PFSK-1 (cell line): Measurements from ENCODE around the gene POU2AF3.

Experiments
- FOXP2 ChIP-seq: optimal IDR thresholded peaks from 2 replicates; pipeline ENCODE3; 2011; ENCODE audit warnings: borderline replicate concordance, control low read depth, inconsistent platforms; ENCODE audit not compliant: insufficient read depth; ENCODE audit errors: extremely low read length, extremely low read depth
- POLR2AphosphoS5 ChIP-seq: IDR thresholded peaks from 2 replicates; pipeline ENCODE4 v1.6.1; 2012; ENCODE audit warnings: low read depth, mild to moderate bottlenecking, control low read depth, low read length, moderate library complexity
- SIN3A ChIP-seq: IDR thresholded peaks from 2 replicates; pipeline ENCODE4 v1.6.1; 2012; ENCODE audit warnings: mild to moderate bottlenecking, low read length, moderate library complexity, borderline replicate concordance; ENCODE audit not compliant: insufficient read depth
- TAF1 ChIP-seq: IDR thresholded peaks from 2 replicates; pipeline ENCODE4 v1.6.1; 2012; ENCODE audit warnings: low read length, control low read depth, borderline replicate concordance; ENCODE audit not compliant: insufficient read depth
- TF ChIP-seq, protein P1 (sequence below), 2 experiments: IDR thresholded peaks; 2 replicates each; pipeline versions ENCODE4 v1.6.1 to v1.8.0; 2011 to 2012; ENCODE audit warnings: low read depth in 2 of 2, low read length in 2 of 2, control low read depth in 1 of 2, inconsistent platforms in 1 of 2, mild to moderate bottlenecking in 1 of 2, moderate library complexity in 1 of 2; ENCODE audit not compliant: insufficient read depth in 1 of 2

Gene POU2AF3

DNA sequence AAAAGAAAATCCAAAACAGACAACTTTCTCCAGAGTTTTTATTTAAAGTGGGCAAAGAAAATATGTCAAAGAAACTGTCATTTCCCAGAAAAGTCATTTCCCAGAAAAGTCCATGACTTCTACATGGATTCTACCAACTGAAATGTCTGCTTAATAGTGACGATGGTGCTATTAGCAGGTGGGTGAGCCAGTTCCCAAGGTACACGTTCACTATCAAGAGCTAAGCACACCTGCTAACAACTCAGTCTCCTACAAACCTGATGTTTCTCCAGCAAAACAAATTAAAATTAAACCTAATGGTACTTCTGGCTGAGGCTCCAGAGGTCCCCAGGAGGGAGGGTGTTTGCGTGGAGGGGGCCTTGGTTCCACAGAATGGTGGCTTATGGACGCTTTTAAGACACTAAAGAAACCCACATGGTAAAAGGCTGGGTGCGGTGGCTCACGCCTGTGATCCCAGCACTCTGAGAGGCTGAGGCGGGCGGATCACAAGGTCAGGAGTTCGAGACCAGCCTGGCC is 53.9 kb downstream of the POU2AF3 start:
- TF ChIP-seq SIN3A (no peak), FOXP2 (no peak)
- TF ChIP-seq, protein P1, sequence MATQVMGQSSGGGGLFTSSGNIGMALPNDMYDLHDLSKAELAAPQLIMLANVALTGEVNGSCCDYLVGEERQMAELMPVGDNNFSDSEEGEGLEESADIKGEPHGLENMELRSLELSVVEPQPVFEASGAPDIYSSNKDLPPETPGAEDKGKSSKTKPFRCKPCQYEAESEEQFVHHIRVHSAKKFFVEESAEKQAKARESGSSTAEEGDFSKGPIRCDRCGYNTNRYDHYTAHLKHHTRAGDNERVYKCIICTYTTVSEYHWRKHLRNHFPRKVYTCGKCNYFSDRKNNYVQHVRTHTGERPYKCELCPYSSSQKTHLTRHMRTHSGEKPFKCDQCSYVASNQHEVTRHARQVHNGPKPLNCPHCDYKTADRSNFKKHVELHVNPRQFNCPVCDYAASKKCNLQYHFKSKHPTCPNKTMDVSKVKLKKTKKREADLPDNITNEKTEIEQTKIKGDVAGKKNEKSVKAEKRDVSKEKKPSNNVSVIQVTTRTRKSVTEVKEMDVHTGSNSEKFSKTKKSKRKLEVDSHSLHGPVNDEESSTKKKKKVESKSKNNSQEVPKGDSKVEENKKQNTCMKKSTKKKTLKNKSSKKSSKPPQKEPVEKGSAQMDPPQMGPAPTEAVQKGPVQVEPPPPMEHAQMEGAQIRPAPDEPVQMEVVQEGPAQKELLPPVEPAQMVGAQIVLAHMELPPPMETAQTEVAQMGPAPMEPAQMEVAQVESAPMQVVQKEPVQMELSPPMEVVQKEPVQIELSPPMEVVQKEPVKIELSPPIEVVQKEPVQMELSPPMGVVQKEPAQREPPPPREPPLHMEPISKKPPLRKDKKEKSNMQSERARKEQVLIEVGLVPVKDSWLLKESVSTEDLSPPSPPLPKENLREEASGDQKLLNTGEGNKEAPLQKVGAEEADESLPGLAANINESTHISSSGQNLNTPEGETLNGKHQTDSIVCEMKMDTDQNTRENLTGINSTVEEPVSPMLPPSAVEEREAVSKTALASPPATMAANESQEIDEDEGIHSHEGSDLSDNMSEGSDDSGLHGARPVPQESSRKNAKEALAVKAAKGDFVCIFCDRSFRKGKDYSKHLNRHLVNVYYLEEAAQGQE (IDR thresholded peaks at IDR 0.05; ENCODE audit: insufficient read depth in 1 of 2, low read depth in 2 of 2, low read length in 2 of 2) = no peak

DNA sequence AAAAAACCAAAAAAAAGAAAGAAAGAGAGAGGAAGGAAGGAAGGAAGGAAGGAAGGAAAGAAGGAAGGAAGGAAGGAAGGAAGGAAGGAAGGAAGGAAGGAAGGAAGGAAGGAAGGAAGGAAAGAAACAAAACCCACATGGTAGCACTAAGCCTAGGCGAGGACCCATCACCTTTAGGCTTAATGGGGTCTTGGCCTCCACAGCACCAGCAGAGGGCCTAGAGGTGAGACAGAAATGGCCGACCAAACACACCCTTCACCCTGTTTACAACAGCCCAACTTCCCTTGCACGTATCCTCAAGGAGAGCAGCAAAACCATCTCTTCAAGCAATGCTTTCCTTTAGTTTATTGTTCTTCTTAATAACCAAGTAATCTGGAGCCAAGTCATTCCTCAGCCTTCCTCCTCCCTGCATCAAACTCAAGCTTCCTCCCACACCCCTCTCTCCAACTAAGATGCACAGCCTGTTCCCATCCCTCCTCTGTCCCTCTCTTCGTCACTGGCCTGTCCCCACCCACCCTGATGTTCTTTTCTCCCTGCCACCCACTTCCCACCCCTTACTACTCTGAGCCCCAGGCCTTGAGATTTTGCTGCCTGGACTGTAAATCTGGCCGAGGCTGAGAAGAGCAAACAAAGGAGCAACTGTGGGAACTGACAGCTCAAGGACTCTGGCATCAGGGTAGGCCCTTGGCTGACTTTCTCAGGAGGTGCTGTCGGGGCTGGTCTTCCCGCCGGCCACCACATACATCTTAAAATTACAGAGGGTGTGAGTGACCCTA is 54.8 kb downstream of the POU2AF3 start:
- no peak for TF ChIP-seq POLR2AphosphoS5
- no peak for TF ChIP-seq SIN3A

DNA sequence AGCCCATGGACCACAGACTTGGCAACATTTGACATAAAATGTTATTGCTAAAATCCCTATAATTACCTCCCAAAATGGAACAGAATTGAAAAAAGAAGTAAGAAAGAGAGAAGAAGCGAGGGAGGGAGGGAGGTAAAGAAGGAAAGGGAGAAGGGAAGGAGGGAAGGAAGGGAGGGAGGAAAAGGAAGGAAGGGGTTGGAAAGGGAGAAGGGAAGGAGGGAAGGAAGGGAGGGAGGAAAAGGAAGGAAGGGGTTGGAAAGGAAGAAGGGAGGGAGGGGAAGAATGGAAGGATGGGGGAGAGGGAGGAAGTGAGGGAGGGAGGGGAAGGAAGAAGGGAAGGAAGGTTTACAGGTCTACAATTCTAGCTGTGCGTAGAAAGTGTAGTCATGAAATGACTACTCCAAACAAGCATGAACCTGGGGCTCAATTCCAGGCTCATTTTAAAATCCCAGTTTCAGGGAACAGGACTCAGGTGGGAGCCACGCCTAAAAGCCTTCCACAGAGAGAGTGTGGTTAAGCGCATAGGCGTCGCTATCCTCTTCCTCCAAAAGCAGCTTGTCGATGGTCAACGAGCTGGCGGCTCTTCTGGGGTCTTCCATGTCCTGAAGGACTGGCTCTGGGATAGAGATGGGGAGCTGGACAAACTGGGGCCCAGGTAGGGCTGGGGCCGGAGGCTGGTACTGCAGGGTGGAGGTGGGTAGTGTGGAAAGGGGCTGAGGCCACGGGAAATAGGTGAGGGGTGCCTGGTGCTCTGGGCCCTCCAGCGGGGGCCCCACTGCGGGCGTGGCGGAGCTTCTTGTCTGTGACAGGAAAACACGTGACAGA is 55.6 kb downstream of the POU2AF3 start:
- TF ChIP-seq TAF1 = no peak

DNA sequence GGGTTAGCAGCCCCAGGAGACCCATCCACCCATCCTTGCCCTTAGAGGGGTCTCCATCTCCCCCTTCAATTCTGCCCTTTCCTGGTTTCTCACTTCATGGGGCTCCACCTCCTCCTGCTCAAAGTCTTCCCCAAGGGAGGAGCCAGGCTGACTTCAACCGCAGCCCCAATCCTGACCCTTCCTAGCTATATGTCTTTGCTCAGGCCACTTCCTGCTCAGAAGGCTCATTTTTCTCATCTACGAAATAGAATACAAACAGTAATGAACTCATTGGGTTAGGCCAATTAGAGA is 56.2 kb downstream of the POU2AF3 start:
- TF ChIP-seq TAF1 = no peak
- TF ChIP-seq SIN3A = no peak
- no peak for TF ChIP-seq POLR2AphosphoS5
- TF ChIP-seq FOXP2 = no peak

DNA sequence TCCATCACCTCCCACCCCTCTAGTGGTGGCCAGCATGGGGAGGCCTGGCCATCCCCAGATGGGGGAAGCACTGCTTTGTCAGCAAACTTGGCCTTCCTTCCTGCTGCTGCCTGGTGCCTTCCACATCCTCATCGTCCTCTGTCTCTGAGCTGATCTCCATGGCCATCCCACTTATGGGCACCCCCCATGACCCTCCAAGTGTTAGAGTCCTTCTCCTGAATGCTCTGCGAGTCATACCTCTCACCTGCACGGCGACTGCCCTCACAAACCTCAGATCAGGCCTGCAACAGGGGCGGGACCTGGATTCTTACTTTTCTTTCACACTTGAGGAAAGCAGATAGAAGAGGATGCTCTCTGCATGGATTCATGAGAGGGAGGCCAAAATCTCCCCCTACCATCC is 56.8 kb downstream of the POU2AF3 start:
- TF ChIP-seq, protein P1 (IDR thresholded peaks at IDR 0.05; ENCODE audit: insufficient read depth in 1 of 2, low read depth in 2 of 2, low read length in 2 of 2) = no peak
- TF ChIP-seq SIN3A (no peak), TAF1 (no peak), FOXP2 (no peak), POLR2AphosphoS5 (no peak)

DNA sequence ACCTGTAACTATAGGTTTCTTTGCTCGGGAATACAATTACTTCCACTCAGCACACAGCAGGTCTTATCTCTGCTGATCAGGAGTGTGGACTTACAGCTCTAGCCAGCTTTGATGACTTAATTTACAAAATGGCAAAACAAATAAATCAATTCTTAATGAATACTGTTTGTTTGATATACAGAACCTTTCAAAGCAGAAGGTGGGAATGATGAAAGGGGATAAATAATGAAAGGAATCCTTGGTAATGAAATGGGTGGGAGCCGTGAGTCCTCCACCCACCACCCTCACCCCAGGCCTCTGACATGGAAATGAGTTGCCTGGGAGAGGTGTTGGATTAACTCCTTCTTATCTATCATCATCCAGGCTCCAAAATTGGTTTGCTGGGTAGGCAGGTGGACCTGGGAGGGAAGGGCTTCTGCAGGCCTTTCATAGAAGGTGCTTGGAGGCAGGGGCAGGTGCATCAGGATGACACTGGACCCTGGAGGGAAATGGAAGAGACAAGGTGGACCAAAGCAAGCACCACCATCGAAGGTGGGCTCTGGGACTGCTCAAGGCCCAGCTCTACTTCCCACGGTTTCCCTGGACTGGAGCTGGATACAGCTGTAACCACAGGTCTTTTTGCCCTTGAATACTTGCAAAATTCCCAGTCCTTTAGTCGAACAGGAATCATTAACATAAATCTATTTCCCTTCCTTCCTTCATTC is 57.8 kb downstream of the POU2AF3 start:
- no peak for TF ChIP-seq POLR2AphosphoS5
- no peak for TF ChIP-seq TAF1
- TF ChIP-seq SIN3A = no peak
- TF ChIP-seq FOXP2 = no peak
- TF ChIP-seq, protein P1 (IDR thresholded peaks at IDR 0.05; ENCODE audit: insufficient read depth in 1 of 2, low read depth in 2 of 2, low read length in 2 of 2) = no peak
